ENCODE results near the gene CREBBP.

CREBBP gene

DNA sequence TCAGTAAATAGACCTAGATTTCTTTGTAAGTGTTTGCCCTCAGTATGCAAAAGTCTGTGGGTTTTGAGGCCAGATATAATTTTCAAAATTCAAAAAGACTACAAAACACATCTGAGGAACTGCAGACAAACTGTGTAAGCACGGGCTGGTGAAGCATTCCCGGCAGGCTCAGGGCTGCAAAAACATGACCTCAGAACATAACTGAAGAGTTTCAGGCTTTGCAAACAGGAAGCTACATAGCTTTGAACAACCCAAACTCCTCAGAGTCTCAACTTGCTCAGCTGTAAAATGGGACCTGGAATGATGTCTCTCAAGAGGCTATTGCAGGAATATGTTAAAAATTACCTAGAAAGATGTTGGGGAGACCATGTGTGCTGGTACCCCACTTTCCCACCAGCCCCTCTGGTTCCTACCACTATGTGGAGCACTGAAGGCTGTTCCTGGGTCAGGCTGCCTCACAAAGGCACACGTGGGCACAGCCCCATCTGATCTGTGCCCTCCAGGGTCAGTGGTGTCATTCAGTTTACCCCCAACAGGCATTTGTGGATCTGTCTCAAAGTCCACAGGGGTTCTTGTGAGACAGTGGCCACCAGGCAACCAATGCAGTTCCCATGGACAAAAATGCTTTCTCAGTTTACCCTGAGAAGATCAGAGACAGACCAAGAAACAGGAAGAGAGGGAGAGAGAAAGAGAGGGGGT is 72.9 kb downstream of the CREBBP start:
- Histone ChIP-seq H3K27ac (ENCODE audit: poor library complexity, severe bottlenecking) (no peak overlapping the region), H3K27me3 (ENCODE audit: insufficient read depth, poor library complexity, severe bottlenecking) (no peaks in the 10 kb centered on the region), H3K4me3 (ENCODE audit: severe bottlenecking) (no peak overlapping the region), H3K36me3 (ENCODE audit: low read depth) (peaks cover 12% of the 10 kb centered on the region), H3K4me1 (ENCODE audit: insufficient read depth, poor library complexity, severe bottlenecking) (no peaks in the 10 kb centered on the region), H3K9me3 (ENCODE audit: severe bottlenecking) (no peaks in the 10 kb centered on the region)
- ATAC-seq (ENCODE audit: low read depth): no peak
- DNase-seq (ENCODE audit: low spot score): no peak
- TF ChIP-seq, protein P1, sequence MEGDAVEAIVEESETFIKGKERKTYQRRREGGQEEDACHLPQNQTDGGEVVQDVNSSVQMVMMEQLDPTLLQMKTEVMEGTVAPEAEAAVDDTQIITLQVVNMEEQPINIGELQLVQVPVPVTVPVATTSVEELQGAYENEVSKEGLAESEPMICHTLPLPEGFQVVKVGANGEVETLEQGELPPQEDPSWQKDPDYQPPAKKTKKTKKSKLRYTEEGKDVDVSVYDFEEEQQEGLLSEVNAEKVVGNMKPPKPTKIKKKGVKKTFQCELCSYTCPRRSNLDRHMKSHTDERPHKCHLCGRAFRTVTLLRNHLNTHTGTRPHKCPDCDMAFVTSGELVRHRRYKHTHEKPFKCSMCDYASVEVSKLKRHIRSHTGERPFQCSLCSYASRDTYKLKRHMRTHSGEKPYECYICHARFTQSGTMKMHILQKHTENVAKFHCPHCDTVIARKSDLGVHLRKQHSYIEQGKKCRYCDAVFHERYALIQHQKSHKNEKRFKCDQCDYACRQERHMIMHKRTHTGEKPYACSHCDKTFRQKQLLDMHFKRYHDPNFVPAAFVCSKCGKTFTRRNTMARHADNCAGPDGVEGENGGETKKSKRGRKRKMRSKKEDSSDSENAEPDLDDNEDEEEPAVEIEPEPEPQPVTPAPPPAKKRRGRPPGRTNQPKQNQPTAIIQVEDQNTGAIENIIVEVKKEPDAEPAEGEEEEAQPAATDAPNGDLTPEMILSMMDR (IDR thresholded peaks at IDR 0.05; ENCODE audit: poor library complexity, severe bottlenecking): no peak

DNA sequence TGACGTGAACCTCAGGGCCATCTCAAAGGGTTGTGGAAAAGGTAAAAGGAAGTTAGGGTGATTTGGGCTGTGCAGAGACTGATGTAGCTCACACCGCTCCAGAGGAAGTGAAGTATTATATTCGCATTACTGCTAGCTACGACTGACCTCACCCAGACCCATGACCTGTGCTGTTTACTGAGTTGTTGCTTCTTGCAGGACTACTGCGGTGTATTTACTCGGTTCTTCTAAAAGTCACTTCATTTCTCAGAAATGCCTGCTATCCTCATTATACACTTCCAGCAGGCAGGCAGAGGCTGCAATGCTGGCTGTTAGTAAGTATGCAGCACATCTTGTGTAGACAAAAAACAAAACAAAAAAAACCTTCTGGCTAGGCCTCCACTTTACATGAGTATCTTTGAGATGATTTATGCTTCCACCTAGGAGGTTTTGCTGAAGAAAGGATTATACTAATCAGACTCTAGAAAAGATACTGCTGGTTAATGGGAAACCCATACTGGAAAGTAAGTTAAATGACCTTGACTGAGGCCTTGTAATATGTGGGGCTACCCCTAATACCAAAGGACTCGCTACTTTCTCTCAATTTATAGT is 76.0 kb downstream of the CREBBP start:
- Histone ChIP-seq H3K9me3 (ENCODE audit: severe bottlenecking) (no peaks in the 10 kb centered on the region), H3K27ac (ENCODE audit: poor library complexity, severe bottlenecking) (no peak overlapping the region), H3K4me1 (ENCODE audit: insufficient read depth, poor library complexity, severe bottlenecking) (no peaks in the 10 kb centered on the region), H3K27me3 (ENCODE audit: insufficient read depth, poor library complexity, severe bottlenecking) (no peaks in the 10 kb centered on the region), H3K36me3 (ENCODE audit: low read depth) (peaks cover 3% of the 10 kb centered on the region), H3K4me3 (ENCODE audit: severe bottlenecking) (no peak overlapping the region)
- TF ChIP-seq, protein P1 (IDR thresholded peaks at IDR 0.05; ENCODE audit: poor library complexity, severe bottlenecking): no peak
- no peak for ATAC-seq (ENCODE audit: low read depth)
- no peak for DNase-seq (ENCODE audit: low spot score)

DNA sequence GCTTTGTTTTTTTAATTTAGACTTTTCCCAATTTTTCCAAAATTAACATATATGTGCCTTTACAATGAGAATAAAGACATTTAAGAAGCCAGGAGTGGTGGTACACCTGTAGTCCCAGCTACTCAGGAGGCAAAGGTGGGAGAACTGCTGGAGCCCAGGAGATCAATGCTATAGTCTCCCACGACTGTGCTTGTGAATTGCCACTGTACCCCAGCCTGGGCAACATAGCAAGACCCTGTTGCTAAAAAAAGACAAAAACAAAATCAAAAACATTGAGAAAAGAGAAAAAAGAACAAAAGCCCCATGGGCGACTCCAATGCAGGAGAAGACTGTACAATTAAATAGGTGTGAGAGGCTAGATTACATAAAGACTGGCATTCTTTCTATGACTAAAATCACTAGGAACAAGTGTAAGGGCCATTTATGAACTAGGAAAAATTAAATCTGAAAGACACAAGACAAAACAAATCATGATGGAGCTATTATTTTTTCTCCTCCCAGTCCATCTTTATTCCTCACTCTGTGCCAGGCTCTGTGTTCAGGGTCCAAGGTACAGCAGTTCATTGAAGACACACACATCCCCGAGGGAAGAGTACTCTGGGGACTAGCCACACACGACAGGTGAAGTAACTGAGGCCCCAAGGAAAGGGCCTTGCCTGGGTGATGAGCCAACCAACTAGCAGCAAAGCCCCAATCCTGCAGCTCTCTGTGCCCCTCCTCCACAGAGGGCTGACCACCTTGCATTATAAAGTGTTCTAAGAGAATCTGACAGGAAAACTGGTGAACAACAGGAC is 79.8 kb downstream of the CREBBP start:
- ATAC-seq (ENCODE audit: low read depth) (no peak), DNase-seq (ENCODE audit: low spot score) (no peak)
- TF ChIP-seq, protein P1 (IDR thresholded peaks at IDR 0.05; ENCODE audit: poor library complexity, severe bottlenecking): no peak
- Histone ChIP-seq H3K4me1 (ENCODE audit: insufficient read depth, poor library complexity, severe bottlenecking) (peaks cover 7% of the 10 kb centered on the region), H3K4me3 (ENCODE audit: severe bottlenecking) (no peak overlapping the region), H3K36me3 (ENCODE audit: low read depth) (no peaks in the 10 kb centered on the region), H3K27ac (ENCODE audit: poor library complexity, severe bottlenecking) (no peak overlapping the region), H3K27me3 (ENCODE audit: insufficient read depth, poor library complexity, severe bottlenecking) (no peaks in the 10 kb centered on the region), H3K9me3 (ENCODE audit: severe bottlenecking) (no peaks in the 10 kb centered on the region)

DNA sequence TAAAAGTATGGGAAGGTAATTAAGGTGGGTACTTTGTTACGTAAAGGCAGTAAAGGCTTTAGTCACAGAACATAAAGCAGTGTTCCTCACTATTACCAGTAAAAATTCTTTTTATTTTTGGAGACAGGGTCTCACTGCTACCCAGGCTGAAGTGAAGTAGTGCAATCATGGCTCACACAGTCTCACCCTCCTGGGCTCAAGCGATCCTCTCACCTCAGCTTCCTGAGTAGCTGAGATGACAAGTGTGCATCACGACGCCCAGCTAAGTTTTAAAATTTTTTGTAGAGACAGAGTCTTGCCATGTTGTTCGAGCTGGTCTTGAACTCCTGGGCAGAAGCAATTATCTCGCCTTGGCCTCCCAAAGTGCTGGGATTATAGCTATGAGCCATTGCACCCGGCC is 80.5 kb downstream of the CREBBP start:
- no peak overlapping the region for H3K27ac ChIP-seq (ENCODE audit: poor library complexity, severe bottlenecking)
- no peak for ATAC-seq (ENCODE audit: low read depth)
- TF ChIP-seq, protein P1 (IDR thresholded peaks at IDR 0.05; ENCODE audit: poor library complexity, severe bottlenecking): no peak
- H3K36me3 ChIP-seq (ENCODE audit: low read depth): no peaks in the 10 kb centered on the region
- no peaks in the 10 kb centered on the region for H3K9me3 ChIP-seq (ENCODE audit: severe bottlenecking)
- H3K4me3 ChIP-seq (ENCODE audit: severe bottlenecking): no peak overlapping the region
- DNase-seq (ENCODE audit: low spot score): no peak
- H3K4me1 ChIP-seq (ENCODE audit: insufficient read depth, poor library complexity, severe bottlenecking): peaks cover 7% of the 10 kb centered on the region
- no peaks in the 10 kb centered on the region for H3K27me3 ChIP-seq (ENCODE audit: insufficient read depth, poor library complexity, severe bottlenecking)

All from RWPE2 (cell line).